ENCODE data around the gene POLR2J3. TPM values are rescaled to one million over a fixed set of nuclear protein-coding genes. Genes with fewer than 3 reads are reported as not detected.
"Not testable (repeated sequence)": the region's sequence is repeated elsewhere in the genome, so short reads cannot be mapped to it uniquely, and the experiment has no call there.

Gene POLR2J3
- total RNA-seq, 2 experiments from 2014 or later, result 30.4 to 63.7 TPM

DNA sequence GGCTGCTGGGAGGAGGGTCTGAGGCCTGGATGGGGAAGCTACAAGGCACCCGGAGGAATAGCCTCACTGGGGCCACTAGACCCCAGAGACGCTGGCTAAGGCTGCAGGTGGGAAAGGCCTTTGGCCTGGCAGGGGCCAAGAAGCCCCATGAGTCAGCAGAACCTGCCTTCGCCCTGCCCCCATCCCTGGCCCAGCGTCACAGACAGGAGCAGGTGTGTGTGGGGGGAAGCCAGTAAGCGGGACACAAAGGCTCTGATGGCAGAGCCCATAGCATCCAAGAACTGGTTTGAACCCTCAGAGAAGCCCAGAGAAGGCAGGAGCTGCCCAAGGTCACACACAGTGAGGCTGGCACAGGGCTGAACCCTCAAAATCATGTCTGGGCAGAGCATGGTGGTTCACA, 34.5 kb upstream of the POLR2J3 start:
- H3K79me2 ChIP-seq (ENCODE audit: insufficient read depth, low read depth, low read length); H3K4me3 ChIP-seq (ENCODE audit: low read depth, low read length, poor library complexity, severe bottlenecking); BruUV-seq (replicated peaks); H3K36me3 ChIP-seq (ENCODE audit: insufficient read depth, low read length); H3K4me1 ChIP-seq (ENCODE audit: insufficient read depth, low read length, poor library complexity, severe bottlenecking); H4K20me1 ChIP-seq (ENCODE audit: insufficient read depth, low read length); H3K27ac ChIP-seq (ENCODE audit: low read depth, low read length, poor library complexity, severe bottlenecking); H3K4me2 ChIP-seq (ENCODE audit: low read length); intact Hi-C loops (cut with micrococcal nuclease; ENCODE audit: unreplicated experiment); CTCF ChIA-PET (ENCODE audit: unreplicated experiment); H2AFZ ChIP-seq (ENCODE audit: low read length); POLR2A ChIA-PET; H3K9me3 ChIP-seq (ENCODE audit: low read length); H3K9me2 ChIP-seq (ENCODE audit: insufficient read depth, low read length); DNase-seq (ENCODE audit: low spot score): not testable (repeated sequence)

DNA sequence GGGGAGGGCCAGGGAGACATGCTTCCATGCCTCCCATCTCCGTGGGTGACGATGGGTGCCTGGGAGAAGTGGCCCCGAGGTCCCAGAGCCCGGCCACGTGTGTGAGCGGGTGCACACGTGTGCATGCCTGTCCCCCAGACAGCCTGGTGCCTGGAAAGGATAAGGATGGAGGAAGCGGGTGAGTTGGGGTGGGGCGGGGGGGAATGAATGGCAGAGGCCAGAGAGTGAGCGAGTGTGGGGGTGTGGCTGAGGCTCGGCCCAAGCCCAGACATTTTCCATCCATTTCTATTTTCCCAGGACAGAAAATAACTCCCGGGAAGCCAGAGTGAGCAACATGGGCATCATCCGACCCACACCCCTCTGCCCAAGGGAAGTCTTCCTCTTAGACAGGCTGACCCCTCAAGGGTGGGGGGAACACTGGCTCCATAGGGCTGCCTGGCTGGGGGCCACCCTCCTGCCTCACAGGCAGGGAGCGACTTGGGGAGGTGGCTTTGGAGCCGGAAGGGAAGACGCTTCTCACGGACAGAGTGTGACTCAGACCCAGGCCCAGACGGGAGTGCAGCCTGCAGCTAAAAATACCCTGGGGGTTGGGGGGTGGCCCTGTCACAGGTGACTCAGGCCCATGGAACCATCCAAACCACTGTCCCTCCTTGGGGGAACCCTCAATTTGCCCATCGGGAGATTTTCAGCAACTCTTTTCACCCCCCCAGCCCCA, 32.2 kb upstream of the POLR2J3 start:
- BruUV-seq (replicated peaks); H2AFZ ChIP-seq (ENCODE audit: low read length); H3K4me2 ChIP-seq (ENCODE audit: low read length); H3K9me3 ChIP-seq (ENCODE audit: low read length); CTCF ChIA-PET (ENCODE audit: unreplicated experiment); H3K9me2 ChIP-seq (ENCODE audit: insufficient read depth, low read length); H3K4me3 ChIP-seq (ENCODE audit: low read depth, low read length, poor library complexity, severe bottlenecking); H3K27ac ChIP-seq (ENCODE audit: low read depth, low read length, poor library complexity, severe bottlenecking); POLR2A ChIA-PET; H3K36me3 ChIP-seq (ENCODE audit: insufficient read depth, low read length); DNase-seq (ENCODE audit: low spot score); H3K79me2 ChIP-seq (ENCODE audit: insufficient read depth, low read depth, low read length); H4K20me1 ChIP-seq (ENCODE audit: insufficient read depth, low read length); intact Hi-C loops (cut with micrococcal nuclease; ENCODE audit: unreplicated experiment); H3K4me1 ChIP-seq (ENCODE audit: insufficient read depth, low read length, poor library complexity, severe bottlenecking): not testable (repeated sequence)

DNA sequence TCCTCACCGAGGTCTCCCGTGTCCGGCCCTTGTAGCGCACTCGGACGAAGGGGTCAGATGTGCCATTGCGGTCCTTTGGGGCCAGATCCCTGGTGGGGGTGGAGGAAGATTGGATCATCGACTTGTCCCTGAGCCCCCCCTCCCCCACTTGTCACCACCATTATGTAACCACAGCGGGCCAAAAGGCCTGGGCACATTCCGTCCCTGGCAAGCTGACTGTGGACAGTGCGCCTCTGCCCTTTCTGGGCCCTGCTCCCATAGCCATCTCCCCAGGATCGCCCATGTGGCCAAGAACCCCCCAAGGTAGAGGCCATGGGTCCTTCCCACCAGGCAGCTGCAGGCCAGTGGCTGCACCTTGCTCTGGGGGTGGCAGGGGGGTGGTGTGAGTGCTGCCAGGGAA, 29.9 kb upstream of the POLR2J3 start:
- H3K9me3 ChIP-seq (ENCODE audit: low read length); POLR2A ChIA-PET; H3K79me2 ChIP-seq (ENCODE audit: insufficient read depth, low read depth, low read length); H3K4me1 ChIP-seq (ENCODE audit: insufficient read depth, low read length, poor library complexity, severe bottlenecking); H3K27ac ChIP-seq (ENCODE audit: low read depth, low read length, poor library complexity, severe bottlenecking); BruUV-seq (replicated peaks); intact Hi-C loops (cut with micrococcal nuclease; ENCODE audit: unreplicated experiment); H3K36me3 ChIP-seq (ENCODE audit: insufficient read depth, low read length); H3K4me3 ChIP-seq (ENCODE audit: low read depth, low read length, poor library complexity, severe bottlenecking); H3K9me2 ChIP-seq (ENCODE audit: insufficient read depth, low read length); H2AFZ ChIP-seq (ENCODE audit: low read length); CTCF ChIA-PET (ENCODE audit: unreplicated experiment); H3K4me2 ChIP-seq (ENCODE audit: low read length); DNase-seq (ENCODE audit: low spot score); H4K20me1 ChIP-seq (ENCODE audit: insufficient read depth, low read length): not testable (repeated sequence)

DNA sequence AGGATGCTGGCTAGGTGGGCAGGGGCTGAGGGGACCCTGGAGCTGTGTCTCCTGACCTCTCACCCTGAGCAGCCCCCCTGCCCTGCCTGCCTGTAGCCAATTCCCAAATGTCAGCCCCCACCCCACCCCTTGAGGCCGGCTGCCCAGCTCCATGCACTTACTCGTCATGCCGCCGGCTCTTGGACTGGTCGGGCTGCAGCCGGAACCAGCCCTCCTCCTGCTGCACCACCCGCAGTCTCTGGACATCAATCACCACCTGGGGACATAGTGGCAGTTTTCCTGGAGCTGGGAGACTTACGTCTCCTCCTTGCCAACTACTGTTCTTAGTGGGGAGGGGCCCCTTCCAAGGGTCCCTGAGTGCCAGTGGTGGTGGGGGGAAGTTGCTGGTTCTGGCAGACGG, 27.3 kb upstream of the POLR2J3 start:
- H3K9me3 ChIP-seq (ENCODE audit: low read length); H2AFZ ChIP-seq (ENCODE audit: low read length); BruUV-seq (replicated peaks); H3K9me2 ChIP-seq (ENCODE audit: insufficient read depth, low read length); DNase-seq (ENCODE audit: low spot score); POLR2A ChIA-PET; H3K36me3 ChIP-seq (ENCODE audit: insufficient read depth, low read length); H3K4me1 ChIP-seq (ENCODE audit: insufficient read depth, low read length, poor library complexity, severe bottlenecking); H3K79me2 ChIP-seq (ENCODE audit: insufficient read depth, low read depth, low read length); H4K20me1 ChIP-seq (ENCODE audit: insufficient read depth, low read length); H3K4me2 ChIP-seq (ENCODE audit: low read length); H3K27ac ChIP-seq (ENCODE audit: low read depth, low read length, poor library complexity, severe bottlenecking); CTCF ChIA-PET (ENCODE audit: unreplicated experiment); H3K4me3 ChIP-seq (ENCODE audit: low read depth, low read length, poor library complexity, severe bottlenecking); intact Hi-C loops (cut with micrococcal nuclease; ENCODE audit: unreplicated experiment): not testable (repeated sequence)

DNA sequence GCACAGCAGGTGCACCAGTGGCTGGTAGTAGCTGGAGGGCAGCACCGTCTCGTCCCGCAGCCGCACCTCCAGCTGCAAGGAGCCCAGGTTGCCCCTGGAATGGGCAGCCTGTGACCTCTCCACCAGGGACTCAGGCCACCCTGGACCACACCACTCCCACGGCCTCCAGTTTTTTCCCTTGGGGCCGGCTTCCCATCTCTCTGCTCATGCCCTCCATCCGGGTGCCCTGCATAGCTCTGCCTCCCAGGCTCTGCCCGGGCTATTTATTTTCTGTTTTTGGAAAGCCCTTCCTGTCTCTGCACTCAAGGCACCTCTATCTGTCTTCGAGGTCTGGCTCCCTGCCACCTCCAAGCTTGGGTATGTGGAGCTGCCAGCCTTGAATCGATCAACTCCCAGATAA, 23.7 kb upstream of the POLR2J3 start:
- H3K4me3 ChIP-seq (ENCODE audit: low read depth, low read length, poor library complexity, severe bottlenecking); POLR2A ChIA-PET; H3K9me3 ChIP-seq (ENCODE audit: low read length); H3K4me2 ChIP-seq (ENCODE audit: low read length); intact Hi-C loops (cut with micrococcal nuclease; ENCODE audit: unreplicated experiment); H3K36me3 ChIP-seq (ENCODE audit: insufficient read depth, low read length); H2AFZ ChIP-seq (ENCODE audit: low read length); H3K4me1 ChIP-seq (ENCODE audit: insufficient read depth, low read length, poor library complexity, severe bottlenecking); H4K20me1 ChIP-seq (ENCODE audit: insufficient read depth, low read length); BruUV-seq (replicated peaks); H3K9me2 ChIP-seq (ENCODE audit: insufficient read depth, low read length); CTCF ChIA-PET (ENCODE audit: unreplicated experiment); H3K79me2 ChIP-seq (ENCODE audit: insufficient read depth, low read depth, low read length); H3K27ac ChIP-seq (ENCODE audit: low read depth, low read length, poor library complexity, severe bottlenecking); DNase-seq (ENCODE audit: low spot score): not testable (repeated sequence)

DNA sequence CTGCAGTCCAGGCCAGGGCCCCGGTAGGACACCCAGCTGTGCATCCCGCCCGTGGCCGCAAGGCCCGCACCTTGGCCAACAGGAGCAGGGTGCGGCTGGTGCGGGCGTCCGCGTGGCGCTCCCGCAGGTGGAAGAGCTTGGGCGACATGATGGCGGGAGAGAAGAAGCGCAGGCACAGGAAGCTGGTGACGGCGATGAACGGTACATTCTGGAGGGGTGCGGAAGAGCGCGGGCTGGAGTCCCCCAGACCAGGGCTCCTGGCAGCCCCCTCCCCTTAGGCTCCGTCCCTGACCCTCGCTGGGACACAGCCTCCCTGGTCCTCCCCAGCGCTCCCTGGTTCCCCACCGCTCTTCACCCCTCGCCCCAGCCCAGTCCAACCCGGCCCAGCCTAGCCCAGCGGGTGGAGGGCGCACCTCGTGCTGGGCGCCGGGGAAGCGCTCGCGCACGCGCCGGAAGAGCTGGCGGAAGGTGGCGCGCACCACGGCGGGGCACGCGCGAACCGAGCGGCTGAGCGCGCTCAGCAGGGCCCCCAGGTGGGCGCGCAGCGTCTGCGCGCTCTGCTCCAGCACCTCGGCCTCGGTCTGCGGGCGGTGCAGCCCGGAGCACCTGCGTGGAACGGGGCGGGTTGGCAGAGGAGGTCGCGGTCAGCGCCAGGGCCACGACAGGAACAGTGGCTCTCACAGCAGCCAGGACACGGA, 21.4 kb upstream of the POLR2J3 start:
- H3K4me3 ChIP-seq (ENCODE audit: low read depth, low read length, poor library complexity, severe bottlenecking); BruUV-seq (replicated peaks); CTCF ChIA-PET (ENCODE audit: unreplicated experiment); POLR2A ChIA-PET; H3K4me2 ChIP-seq (ENCODE audit: low read length); DNase-seq (ENCODE audit: low spot score); H4K20me1 ChIP-seq (ENCODE audit: insufficient read depth, low read length); H3K9me3 ChIP-seq (ENCODE audit: low read length); H3K4me1 ChIP-seq (ENCODE audit: insufficient read depth, low read length, poor library complexity, severe bottlenecking); H3K9me2 ChIP-seq (ENCODE audit: insufficient read depth, low read length); H3K79me2 ChIP-seq (ENCODE audit: insufficient read depth, low read depth, low read length); intact Hi-C loops (cut with micrococcal nuclease; ENCODE audit: unreplicated experiment); H2AFZ ChIP-seq (ENCODE audit: low read length); H3K36me3 ChIP-seq (ENCODE audit: insufficient read depth, low read length); H3K27ac ChIP-seq (ENCODE audit: low read depth, low read length, poor library complexity, severe bottlenecking): not testable (repeated sequence)
